Tibial nerve (tissue), 4 donors: Measurements from ENCODE around the gene NSD1. TPM values are rescaled to one million over a fixed set of nuclear protein-coding genes. Genes with fewer than 3 reads are reported as not detected.

Experiments
- DNase-seq, 2 donors: peaks; one replicate each; pipeline ENCODE4 v3.0.0-alpha.2; 2019; ENCODE audit warnings: low spot score in 2 of 2
- H3K27ac ChIP-seq, 4 donors: fragments of 200-600 bp; sonication (generic) in 3 of 4; one replicate each; pipeline ENCODE4 v1.5.1; 2017 to 2019; ENCODE audit warnings: mild to moderate bottlenecking in 1 of 4
- H3K27me3 ChIP-seq, 2 donors: fragments of 200-600 bp; sonication (generic) in 1 of 2; one replicate each; pipeline versions ENCODE4 v1.5.1 to v1.6.0; 2017 to 2019
- H3K36me3 ChIP-seq, 3 donors: fragments of 200-600 bp; sonication (generic); one replicate each; pipeline ENCODE4 v1.5.1; 2018 to 2019
- H3K4me1 ChIP-seq, 4 donors: fragments of 200-600 bp; sonication (generic) in 3 of 4; one replicate each; pipeline ENCODE4 v1.5.1; 2017 to 2019
- H3K4me3 ChIP-seq, 4 donors: fragments of 200-600 bp; sonication (generic) in 3 of 4; one replicate each; pipeline ENCODE4 v1.5.1; 2017 to 2019; ENCODE audit warnings: mild to moderate bottlenecking in 1 of 4, moderate library complexity in 1 of 4
- H3K9me3 ChIP-seq, 4 donors: fragments of 200-600 bp; sonication (generic) in 3 of 4; one replicate each; pipeline ENCODE4 v1.5.1; 2017 to 2019
- EP300 ChIP-seq, 2 donors: sonication (generic); formaldehyde crosslinking; IDR thresholded peaks; one replicate each; pipeline ENCODE4 v1.6.1; 2017; ENCODE audit warnings: antibody characterized with exemption in 2 of 2, mild to moderate bottlenecking in 1 of 2
- POLR2A ChIP-seq, 2 donors: fragments of 450-650 bp; IDR thresholded peaks; one replicate each; pipeline ENCODE4 v1.6.1; 2017; ENCODE audit warnings: antibody characterized with exemption in 2 of 2, mild to moderate bottlenecking in 2 of 2, moderate library complexity in 2 of 2
- WGBS, 2 donors: methylation state at CpG; one replicate each; pipeline ENCODE4 v1.1.5; 2018; 5-methylcytosine and 5-hydroxymethylcytosine counted together
- total RNA-seq, 4 donors: library from RNA; depleted of rRNA; stranded (reverse); fragments of >200 nt; gene quantifications; one replicate each; pipeline ENCODE4 v1.1.0, GENCODE V29; 2016
- TF ChIP-seq, protein P1 (sequence below), 5 experiments: fragments of 200-600 bp in 3 of 5; fragments of 450-650 bp in 2 of 5; sonication (generic) in 3 of 5; IDR thresholded peaks; one replicate each; pipeline ENCODE4 v1.5.1; 2016 to 2019; ENCODE audit warnings: antibody characterized with exemption in 5 of 5, mild to moderate bottlenecking in 3 of 5, moderate library complexity in 2 of 5

The NSD1 gene
- total RNA-seq, 4 donors from 2014 or later: 36.6 to 51.3 (median 40.7) TPM

DNA sequence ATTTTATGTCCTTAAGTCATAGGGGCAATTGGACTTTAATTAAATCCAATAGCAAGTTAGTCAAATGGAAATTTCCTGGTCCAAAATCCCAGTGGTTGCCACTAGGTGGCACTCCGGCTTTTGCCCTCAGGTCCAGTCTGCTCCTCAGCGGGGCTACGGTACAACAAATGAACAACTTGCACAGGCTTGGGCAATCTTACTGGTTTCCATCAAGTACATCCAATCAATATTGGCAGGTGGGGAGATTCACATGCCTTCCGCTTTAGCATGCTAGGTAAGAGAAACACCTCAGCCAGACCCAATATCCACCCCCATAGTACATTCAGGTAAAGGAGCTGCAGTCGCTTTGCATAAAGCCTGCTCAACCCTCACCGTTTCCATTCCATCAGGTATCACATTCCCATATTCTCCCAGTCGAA, 184.4 kb downstream of the NSD1 start:
- H3K9me3 ChIP-seq: no peaks in the 10 kb centered on the region
- TF ChIP-seq POLR2A (IDR thresholded peaks at IDR 0.05) (no peak), EP300 (IDR thresholded peaks at IDR 0.05) (no peak)
- TF ChIP-seq, protein P1, sequence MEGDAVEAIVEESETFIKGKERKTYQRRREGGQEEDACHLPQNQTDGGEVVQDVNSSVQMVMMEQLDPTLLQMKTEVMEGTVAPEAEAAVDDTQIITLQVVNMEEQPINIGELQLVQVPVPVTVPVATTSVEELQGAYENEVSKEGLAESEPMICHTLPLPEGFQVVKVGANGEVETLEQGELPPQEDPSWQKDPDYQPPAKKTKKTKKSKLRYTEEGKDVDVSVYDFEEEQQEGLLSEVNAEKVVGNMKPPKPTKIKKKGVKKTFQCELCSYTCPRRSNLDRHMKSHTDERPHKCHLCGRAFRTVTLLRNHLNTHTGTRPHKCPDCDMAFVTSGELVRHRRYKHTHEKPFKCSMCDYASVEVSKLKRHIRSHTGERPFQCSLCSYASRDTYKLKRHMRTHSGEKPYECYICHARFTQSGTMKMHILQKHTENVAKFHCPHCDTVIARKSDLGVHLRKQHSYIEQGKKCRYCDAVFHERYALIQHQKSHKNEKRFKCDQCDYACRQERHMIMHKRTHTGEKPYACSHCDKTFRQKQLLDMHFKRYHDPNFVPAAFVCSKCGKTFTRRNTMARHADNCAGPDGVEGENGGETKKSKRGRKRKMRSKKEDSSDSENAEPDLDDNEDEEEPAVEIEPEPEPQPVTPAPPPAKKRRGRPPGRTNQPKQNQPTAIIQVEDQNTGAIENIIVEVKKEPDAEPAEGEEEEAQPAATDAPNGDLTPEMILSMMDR (IDR thresholded peaks at IDR 0.05): peak; percentile 67 to 76 (median 75)
- WGBS, 2 donors: 37 to 42% methylated on average over 7 of the region's 7 CpGs
- no peaks in the 10 kb centered on the region for H3K27me3 ChIP-seq
- peaks cover 0 to 19% (median 0%) of the 10 kb centered on the region in 3 donors for H3K36me3 ChIP-seq
- H3K4me1 ChIP-seq: peaks cover 0 to 2% (median under 1%) of the 10 kb centered on the region in 4 donors
- no peak overlapping the region for H3K4me3 ChIP-seq
- no peak overlapping the region for H3K27ac ChIP-seq
- peak; percentile 42 to 75 for DNase-seq

DNA sequence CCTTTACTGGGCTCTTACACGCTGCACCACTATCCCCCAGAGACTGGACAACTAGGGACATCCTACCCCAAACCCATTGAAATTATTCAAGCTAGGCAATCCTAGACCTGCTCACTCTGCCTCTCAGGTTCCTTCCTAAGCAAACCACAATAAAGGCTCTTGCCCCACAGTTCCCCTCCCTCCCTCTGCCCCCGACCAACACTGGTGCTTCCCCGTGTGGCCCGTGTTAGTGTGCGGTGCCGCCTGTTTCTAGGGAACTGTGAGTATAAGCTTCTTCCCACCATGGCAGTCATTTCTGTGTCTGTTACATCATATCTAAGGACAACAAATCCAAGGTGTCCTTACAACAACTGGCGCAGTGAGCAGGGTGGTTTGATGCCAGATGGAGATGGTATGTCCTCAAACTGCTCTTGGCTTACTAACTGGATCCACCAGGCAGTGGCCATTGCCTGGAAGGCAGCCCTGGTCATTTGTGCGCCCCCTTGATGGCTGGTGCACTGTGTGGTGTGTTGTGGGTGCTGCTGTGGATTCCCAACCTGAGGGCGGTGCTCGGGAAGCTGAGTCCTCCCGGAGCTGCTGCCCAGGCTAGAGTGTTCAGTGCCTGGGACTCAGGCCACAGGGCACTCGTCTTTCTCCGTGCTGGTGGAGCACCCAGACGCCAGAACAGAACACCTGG, 186.5 kb downstream of the NSD1 start:
- no peak for DNase-seq
- no peaks in the 10 kb centered on the region for H3K9me3 ChIP-seq
- no peaks in the 10 kb centered on the region for H3K4me1 ChIP-seq
- no peak overlapping the region for H3K27ac ChIP-seq
- no peaks in the 10 kb centered on the region for H3K27me3 ChIP-seq
- H3K36me3 ChIP-seq: peaks cover 0 to 25% (median 0%) of the 10 kb centered on the region in 3 donors
- 90 to 96% methylated on average over 13 to 14 of the region's 14 CpGs for WGBS, 2 donors
- TF ChIP-seq, protein P1 (IDR thresholded peaks at IDR 0.05): no peak
- no peak for TF ChIP-seq EP300 (IDR thresholded peaks at IDR 0.05)
- TF ChIP-seq POLR2A (IDR thresholded peaks at IDR 0.05): no peak
- H3K4me3 ChIP-seq: no peak overlapping the region

DNA sequence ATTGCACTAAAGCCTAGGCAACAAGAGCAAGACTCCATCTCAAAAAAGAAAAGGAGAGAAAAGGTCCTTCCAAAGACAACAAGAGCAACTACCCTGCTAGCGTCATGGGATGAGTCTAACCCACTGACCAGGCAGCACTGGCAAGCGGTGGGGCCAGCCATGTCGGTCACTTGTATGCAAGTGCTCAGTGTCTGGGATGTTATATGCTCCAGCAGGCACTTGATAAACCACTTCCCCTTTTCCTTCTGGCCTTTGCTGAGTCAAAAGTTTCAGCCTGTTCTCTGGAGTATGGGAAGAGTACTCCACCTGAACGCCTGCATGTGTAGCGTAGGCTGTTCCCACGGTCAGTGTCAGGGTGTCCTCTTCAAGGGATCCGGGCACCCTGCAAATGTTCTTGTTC, 187.3 kb downstream of the NSD1 start:
- no peaks in the 10 kb centered on the region for H3K4me1 ChIP-seq
- WGBS, 2 donors: 80 to 97% methylated on average over 7 of the region's 7 CpGs
- H3K36me3 ChIP-seq: peaks cover 0 to 27% (median 0%) of the 10 kb centered on the region in 3 donors
- TF ChIP-seq POLR2A (IDR thresholded peaks at IDR 0.05): no peak
- TF ChIP-seq, protein P1 (IDR thresholded peaks at IDR 0.05): no peak
- TF ChIP-seq EP300 (IDR thresholded peaks at IDR 0.05): no peak
- DNase-seq: no peak
- no peak overlapping the region for H3K4me3 ChIP-seq
- no peaks in the 10 kb centered on the region for H3K27me3 ChIP-seq
- H3K9me3 ChIP-seq: no peaks in the 10 kb centered on the region
- H3K27ac ChIP-seq: no peak overlapping the region

DNA sequence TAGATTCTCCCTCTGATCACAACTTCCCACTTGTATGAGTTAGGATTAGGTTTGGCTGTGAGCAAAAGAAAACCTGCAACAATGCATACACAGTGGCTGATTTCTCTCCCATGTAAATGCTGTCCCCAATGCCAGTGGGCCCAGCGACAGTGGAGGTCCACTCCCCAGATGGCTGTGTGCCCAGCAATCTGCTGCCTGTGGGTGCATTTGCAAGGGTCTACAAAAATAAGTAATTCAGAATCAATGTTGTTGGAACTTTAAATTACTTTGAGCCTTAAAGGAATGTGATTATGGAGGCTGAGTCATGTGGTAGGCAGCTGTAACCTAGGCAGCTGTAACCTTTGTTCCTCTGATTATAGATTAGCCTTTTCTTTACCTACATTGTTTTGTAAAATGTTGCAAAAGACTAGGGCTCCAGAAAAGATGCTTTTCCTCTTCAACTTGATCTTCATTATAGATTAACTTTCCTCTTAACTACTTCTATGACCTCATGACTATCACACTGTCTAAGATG, 192.4 kb downstream of the NSD1 start:
- TF ChIP-seq, protein P1 (IDR thresholded peaks at IDR 0.05): no peak
- TF ChIP-seq EP300 (IDR thresholded peaks at IDR 0.05) (no peak), POLR2A (IDR thresholded peaks at IDR 0.05) (no peak)
- DNase-seq: no peak
- 62 to 70% methylated on average over 1 of the region's 1 CpG for WGBS, 2 donors

More for the DNA sequence above, 192.4 kb downstream of the NSD1 start:
- no peak overlapping the region for H3K4me3 ChIP-seq
- H3K27me3 ChIP-seq: no peaks in the 10 kb centered on the region
- no peak overlapping the region for H3K27ac ChIP-seq
- no peaks in the 10 kb centered on the region for H3K4me1 ChIP-seq
- H3K36me3 ChIP-seq: peaks cover 0 to 42% (median 0%) of the 10 kb centered on the region in 3 donors
- no peaks in the 10 kb centered on the region for H3K9me3 ChIP-seq
